Mononuclear cell (primary cell): ENCODE measurements around the gene MPIG6B. TPM values are rescaled to one million over a fixed set of nuclear protein-coding genes. Genes with fewer than 3 reads are reported as not detected.

Source experiments
- H3K27me3 ChIP-seq: 2 replicates; pipeline ENCODE4 v1.6.0; 2011; ENCODE audit warnings: low read length, control low read depth; ENCODE audit not compliant: insufficient read depth
- H3K4me1 ChIP-seq: 2 replicates; pipeline ENCODE4 v1.5.1; 2011; ENCODE audit warnings: mild to moderate bottlenecking, low read length, control low read depth; ENCODE audit not compliant: insufficient read depth
- H3K4me3 ChIP-seq: 2 replicates; pipeline ENCODE4 v1.5.1; 2011; ENCODE audit warnings: mild to moderate bottlenecking, low read length, moderate library complexity
- H3K9me3 ChIP-seq: 2 replicates; pipeline ENCODE4 v1.5.1; 2011; ENCODE audit warnings: low read depth, mild to moderate bottlenecking, control low read depth, low read length
- total RNA-seq: library from RNA; depleted of rRNA; stranded (reverse); fragments of >200 nt; gene quantifications from one replicate; pipeline ENCODE4 v1.2.3, GENCODE V29; 2012

MPIG6B gene
- total RNA-seq: 11.5 TPM

- H3K9me3 ChIP-seq: no peaks in the 10 kb centered on the region
- H3K27me3 ChIP-seq: no peaks in the 10 kb centered on the region
- H3K4me1 ChIP-seq: peaks cover 33% of the 10 kb centered on the region
- H3K4me3 ChIP-seq: no peak within 1 kb of the TSS
Observed at GRCh38 chr6:31723245-31723979, at the start of gene MPIG6B. MPIG6B (plus strand) TSS chr6:31723373; CDS start chr6:31723384, 11 bp downstream.

GRCh38 chr6:31676322-31676903 is 46.8 kb upstream of the MPIG6B start:
- Histone ChIP-seq H3K4me1 (peaks cover 20% of the 10 kb centered on the region), H3K27me3 (no peaks in the 10 kb centered on the region), H3K4me3 (no peak overlapping the region), H3K9me3 (no peaks in the 10 kb centered on the region)

DNA sequence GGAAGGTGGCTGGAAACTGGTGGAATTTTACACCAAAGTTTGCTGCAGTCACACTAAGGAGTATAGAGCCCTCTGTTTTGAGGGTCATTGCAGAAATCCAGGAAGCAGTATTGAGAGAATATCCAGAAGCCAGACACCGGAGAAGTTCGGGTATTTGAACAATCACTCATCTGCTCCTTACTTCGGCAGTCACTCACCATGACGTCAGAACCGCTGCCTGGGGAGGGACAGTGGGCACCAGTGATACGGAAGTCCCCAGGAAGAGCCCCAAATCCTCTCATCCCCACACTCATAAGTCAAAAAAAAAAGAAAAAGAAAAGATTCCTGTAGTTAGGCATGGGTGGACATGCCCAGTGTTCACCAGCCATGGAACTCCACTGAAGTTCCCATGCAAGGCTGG is 46.3 kb upstream of the MPIG6B start:
- H3K27me3 ChIP-seq: no peaks in the 10 kb centered on the region
- no peaks in the 10 kb centered on the region for H3K9me3 ChIP-seq
- H3K4me1 ChIP-seq: peaks cover 24% of the 10 kb centered on the region
- H3K4me3 ChIP-seq: no peak overlapping the region

DNA sequence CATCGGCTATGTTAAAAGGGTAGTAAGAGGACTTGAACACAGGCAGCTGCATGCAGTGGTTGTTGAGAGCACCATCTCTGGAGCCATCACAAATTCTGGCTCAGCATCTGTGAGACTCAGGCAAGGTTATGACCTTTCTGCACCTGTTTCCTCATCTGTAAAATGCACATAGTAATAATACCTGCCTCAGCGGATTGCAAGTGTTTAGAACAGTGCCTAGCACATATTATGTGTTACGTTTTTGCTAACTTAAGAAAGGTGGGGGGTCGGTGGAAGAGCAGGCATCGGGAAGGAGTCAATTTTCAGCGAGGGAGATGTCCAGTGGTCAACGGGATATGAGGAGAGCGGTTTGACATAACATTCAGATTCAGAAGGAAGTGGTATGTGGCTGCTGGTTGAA is 45.2 kb upstream of the MPIG6B start:
- H3K4me1 ChIP-seq: peaks cover 24% of the 10 kb centered on the region
- H3K4me3 ChIP-seq: no peak overlapping the region
- no peaks in the 10 kb centered on the region for H3K9me3 ChIP-seq
- no peaks in the 10 kb centered on the region for H3K27me3 ChIP-seq

- H3K4me3 ChIP-seq: peak within 1 kb of the TSS; percentile 45
- H3K9me3 ChIP-seq: no peaks in the 10 kb centered on the region
- H3K4me1 ChIP-seq: peaks cover 28% of the 10 kb centered on the region
- no peaks in the 10 kb centered on the region for H3K27me3 ChIP-seq
Observed at GRCh38 chr6:31680226-31681134, 42.7 kb upstream of the MPIG6B start, which contains the start of gene LY6G5C. LY6G5C (minus strand) TSS chr6:31681067; CDS start chr6:31680373, 694 bp downstream.

GRCh38 chr6:31681135-31681671 is 42.0 kb upstream of the MPIG6B start:
- Histone ChIP-seq H3K9me3 (no peaks in the 10 kb centered on the region), H3K27me3 (no peaks in the 10 kb centered on the region), H3K4me1 (peaks cover 27% of the 10 kb centered on the region), H3K4me3 (peak overlapping the region; percentile 45)

DNA sequence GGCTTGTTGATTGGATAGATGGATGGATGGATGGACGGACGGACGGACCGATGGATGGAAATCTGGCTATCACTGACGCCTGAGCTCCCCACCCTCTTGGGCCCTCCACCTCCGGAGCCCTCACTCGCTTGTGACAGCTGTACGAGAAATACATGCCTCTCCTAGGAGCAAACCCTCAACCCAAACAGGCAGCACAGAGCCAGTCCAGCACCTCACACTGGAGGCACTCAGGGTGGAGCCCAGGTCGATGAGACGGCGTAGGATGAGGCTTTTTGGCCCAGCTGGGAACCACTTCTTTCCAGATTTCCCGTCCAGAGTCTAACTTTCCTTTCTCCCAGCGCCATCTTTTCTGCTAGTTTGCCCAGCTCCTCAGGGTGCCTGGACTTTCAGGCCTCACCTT is 39.6 kb upstream of the MPIG6B start:
- H3K4me3 ChIP-seq: no peak overlapping the region

DNA sequence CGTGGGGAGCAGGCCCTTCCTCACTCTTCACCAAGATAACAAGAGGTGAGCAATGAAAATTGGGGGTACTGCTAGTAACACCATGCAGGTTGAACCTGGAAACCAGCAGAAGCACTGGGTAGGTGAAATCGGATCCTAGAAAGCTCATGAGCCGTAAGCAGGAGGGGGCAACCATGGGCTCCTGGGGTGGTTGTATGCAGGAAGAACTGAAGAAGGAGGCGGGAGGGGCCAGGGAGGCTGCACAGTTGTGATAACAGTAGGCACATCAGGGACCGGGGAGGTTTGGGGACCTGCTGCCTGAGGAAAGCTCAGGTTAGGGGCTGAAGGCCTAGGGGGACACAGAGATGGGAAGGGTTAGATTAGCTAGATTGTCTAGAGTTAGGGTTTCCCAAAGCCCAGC is 36.7 kb upstream of the MPIG6B start:
- Histone ChIP-seq H3K27me3 (no peaks in the 10 kb centered on the region), H3K9me3 (no peaks in the 10 kb centered on the region), H3K4me1 (peaks cover 19% of the 10 kb centered on the region), H3K4me3 (no peak overlapping the region)

More for the DNA sequence above, 39.6 kb upstream of the MPIG6B start:
- H3K4me1 ChIP-seq: peaks cover 21% of the 10 kb centered on the region
- H3K9me3 ChIP-seq: no peaks in the 10 kb centered on the region
- no peaks in the 10 kb centered on the region for H3K27me3 ChIP-seq

DNA sequence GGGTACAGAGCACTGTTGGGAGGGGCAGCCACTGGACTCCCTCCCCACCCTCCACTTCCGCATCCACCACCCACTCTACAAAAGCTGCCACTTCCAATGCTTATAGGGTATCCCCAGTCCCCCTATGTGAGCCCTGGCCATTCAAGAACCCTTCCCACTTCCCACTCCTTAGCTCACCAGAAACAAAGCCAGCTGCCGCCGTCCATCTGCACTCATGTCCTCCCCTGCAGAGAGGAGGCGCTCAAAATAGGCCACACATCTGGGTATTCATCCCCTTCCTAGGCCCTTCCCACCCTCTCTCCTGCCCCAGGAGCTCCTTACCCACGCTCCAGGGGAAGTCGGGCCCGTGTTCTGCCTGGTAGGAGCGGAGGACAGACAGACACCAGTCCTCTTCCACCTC is 35.9 kb upstream of the MPIG6B start:
- Histone ChIP-seq H3K27me3 (no peaks in the 10 kb centered on the region), H3K4me1 (peaks cover 16% of the 10 kb centered on the region), H3K9me3 (no peaks in the 10 kb centered on the region), H3K4me3 (no peak overlapping the region)

GRCh38 chr6:31687860-31688693 is 35.1 kb upstream of the MPIG6B start:
- H3K4me1 ChIP-seq: peaks cover 15% of the 10 kb centered on the region
- no peaks in the 10 kb centered on the region for H3K27me3 ChIP-seq
- H3K4me3 ChIP-seq: no peak overlapping the region
- no peaks in the 10 kb centered on the region for H3K9me3 ChIP-seq

GRCh38 chr6:31689249-31690110 is 33.7 kb upstream of the MPIG6B start:
- Histone ChIP-seq H3K27me3 (no peaks in the 10 kb centered on the region), H3K9me3 (no peaks in the 10 kb centered on the region), H3K4me3 (no peak overlapping the region), H3K4me1 (peaks cover 12% of the 10 kb centered on the region)

- no peaks in the 10 kb centered on the region for H3K9me3 ChIP-seq
- H3K4me3 ChIP-seq: no peak overlapping the region
- H3K4me1 ChIP-seq: peaks cover 12% of the 10 kb centered on the region
- no peaks in the 10 kb centered on the region for H3K27me3 ChIP-seq
Observed at GRCh38 chr6:31690231-31691077, 32.7 kb upstream of the MPIG6B start.

GRCh38 chr6:31691078-31691463 is 32.1 kb upstream of the MPIG6B start:
- Histone ChIP-seq H3K9me3 (no peaks in the 10 kb centered on the region), H3K27me3 (no peaks in the 10 kb centered on the region), H3K4me1 (peaks cover 12% of the 10 kb centered on the region), H3K4me3 (no peak overlapping the region)
